ENCODE data around the gene DPT.

The DPT gene

DNA sequence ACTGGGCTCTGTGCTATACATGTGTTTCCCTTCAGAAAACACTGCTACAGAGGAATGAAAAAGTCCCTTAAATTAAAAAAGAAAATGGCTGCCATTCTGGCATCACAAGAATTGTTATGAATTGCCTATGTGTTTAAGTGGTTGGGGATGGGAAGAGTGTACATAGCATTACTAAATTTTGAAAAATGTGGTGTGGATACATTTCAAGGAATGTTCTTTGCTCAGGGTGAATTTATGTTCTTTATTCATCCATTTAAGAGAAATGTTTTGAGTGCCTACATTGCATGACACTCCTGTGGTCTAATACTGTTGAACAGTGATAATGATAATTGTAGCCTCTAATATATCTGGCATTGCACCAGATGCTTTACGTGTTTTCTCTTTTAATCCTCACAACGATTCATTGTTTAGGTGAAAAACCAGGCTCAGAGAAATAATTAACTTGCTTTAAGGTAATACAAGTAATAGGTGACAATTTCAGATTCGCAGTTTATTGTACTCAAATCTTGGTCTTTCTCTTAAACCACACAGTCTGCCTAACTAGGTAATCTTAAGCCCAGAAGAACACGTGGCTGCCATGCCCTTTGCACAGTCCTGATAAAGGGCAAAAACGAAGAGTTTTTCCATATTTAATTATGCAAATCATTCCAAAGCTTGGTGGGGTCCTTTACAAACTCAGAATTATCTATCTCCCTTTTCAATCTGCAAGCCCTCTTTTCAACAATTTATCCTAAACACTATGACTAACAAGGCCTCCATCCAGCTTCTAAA is 31.5 kb downstream of the DPT start:
- DNase-seq: no peak

DNA sequence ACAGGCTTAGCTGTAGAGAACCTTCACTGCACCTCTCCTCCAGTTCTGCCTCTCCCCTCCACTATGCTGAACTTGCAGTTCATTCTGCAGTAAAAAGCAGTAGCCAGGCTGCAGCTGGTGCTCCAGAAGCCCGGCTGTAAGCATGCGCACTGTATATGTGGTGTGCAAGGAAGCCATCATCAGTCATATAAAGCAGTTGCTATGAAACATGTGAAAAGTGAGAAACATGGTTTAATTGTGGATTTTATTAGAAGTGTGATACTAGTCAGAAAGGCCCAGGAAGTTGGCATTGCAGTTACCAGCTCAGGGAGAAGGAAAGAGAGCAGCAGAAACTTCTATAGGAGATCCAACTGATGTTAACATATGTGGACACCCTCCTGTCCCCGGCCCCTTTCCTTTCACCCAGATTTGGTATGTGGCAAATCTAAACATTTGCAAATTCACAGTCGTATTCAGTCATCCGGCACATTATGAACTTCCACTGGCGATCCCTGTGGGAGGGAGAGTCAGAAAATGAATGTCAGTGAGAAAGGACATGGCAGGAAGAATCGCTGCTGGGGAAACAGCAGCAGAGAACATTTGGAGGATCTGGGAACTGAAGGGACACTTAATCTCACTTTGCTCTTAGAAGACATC is 32.8 kb downstream of the DPT start:
- DNase-seq: no peak

DNA sequence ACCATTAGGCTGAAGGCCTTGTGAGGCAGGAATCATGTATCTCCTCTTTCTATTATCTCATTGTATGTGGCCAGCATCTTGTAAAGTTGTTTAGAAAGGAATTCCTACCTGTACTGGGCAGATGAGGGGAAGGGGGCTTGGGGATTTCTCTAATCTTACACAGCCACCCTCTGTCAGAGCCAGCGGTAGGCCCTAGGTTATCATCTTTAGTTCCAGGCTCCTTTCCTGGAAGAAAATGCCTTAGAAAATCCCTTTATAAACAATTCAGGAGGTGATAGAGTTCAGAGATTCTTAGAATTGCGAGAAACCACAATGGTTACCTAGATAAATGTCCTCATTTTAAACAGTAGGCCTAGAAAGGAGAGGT is 35.2 kb downstream of the DPT start:
- DNase-seq: no peak

DNA sequence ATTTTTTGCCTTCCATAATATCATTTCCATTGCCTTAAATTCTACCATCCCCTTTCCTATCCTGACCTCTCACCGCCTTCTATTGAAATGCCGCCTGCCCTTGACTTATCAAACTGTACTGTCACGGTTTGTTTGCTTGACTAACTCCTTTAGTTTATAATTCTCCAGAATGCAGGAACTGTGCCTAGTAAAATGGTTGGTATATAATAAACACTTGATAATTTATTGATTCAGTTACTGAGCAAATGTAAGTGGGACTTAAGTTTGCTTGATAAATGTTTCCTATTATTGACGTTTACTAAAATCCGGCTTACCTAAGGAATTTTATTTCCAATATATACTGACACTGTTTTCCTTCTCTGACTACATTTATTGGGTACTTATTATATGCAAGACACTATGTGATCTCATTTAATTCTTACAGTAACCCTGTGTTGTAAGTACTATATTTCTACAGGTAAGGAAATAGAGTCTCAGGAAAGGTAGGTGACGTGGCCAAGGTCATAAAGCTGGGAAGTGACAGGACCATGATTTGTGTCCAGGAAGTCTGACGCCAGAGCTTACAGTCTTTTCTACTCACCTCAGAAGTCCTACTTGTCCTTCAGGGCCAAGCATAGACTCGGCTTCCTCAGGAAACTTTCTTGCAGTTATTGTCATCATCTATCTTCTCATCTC is 35.7 kb downstream of the DPT start:
- no peak for DNase-seq

DNA sequence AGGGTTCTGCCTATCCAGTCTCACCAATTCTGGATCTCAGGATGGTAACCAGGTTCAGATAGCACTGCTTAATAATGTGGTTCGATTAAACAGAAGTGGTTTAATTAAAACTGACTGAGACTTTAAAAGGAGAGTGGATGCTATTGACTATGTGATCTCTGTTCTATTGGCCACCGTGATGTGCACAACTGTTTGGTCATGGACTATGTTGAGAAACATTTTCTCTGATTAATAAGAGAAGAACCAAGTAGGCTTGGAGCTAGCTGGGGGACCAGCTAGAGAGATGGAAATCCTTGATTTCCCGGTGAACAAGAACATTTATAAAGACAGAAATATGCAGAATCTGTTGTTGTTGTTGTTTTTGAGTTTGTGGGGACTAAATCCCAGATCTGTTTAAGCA is 36.5 kb downstream of the DPT start:
- no peak for DNase-seq

DNA sequence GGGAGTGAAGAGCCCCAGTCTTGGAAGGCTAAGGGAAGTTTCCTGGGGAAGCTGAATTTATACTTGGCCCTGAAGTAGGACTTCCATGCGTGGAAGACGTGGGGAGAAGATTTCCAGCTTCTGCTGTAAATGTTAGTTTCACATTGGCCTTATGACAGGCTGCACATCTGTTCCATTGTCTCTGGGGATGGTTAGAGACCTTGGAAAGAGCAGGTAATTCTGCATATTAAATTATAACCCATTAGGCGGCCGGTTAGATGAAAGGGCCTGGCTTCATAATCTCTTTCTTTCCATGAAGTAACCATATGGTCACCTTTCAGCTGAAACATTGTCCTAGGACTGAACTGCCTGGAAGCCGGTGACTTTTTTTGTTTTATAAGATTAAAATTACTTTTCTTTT is 37.5 kb downstream of the DPT start:
- no peak for DNase-seq

DNA sequence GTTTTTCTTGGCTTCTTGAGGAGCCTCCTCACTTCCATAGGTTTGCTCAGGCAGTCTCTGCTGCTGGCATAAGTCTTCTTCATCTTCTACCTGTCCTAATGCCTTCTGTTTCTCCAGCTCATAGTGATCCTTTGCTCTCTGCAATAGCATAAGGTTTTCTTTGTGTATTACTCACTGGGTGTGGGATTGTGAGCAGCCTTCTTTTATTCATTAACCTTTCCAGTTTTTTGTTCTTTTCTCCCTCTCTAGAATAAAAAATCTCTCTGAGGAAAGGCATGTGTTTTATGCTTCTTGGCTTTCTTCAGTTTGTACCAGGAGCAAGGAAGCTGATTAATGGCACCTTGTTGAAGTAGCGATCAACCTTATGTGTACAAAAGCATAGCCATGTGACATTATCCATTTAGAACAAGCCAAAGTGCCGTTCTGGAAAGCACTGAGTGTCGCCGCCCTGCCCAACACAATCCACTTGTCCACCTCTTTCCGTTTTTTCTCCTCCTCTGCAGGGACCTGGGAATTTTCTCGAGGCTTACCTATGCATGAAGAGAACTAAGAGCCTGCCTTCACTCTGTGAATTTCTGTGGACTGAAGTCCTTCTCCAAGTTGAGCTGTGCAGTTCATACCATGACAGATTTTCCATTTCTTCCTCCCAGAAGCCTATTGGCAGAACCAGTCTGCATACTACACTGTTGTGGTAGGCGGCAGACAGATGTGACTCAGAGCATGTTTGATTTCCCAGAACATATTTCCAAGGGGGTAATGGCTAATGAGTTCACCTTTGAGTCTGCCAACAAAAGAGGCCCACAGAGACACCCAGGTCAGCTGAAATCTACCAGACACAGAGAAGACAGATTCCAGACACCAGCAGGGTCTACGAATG is 39.0 kb downstream of the DPT start:
- DNase-seq: no peak

DNA sequence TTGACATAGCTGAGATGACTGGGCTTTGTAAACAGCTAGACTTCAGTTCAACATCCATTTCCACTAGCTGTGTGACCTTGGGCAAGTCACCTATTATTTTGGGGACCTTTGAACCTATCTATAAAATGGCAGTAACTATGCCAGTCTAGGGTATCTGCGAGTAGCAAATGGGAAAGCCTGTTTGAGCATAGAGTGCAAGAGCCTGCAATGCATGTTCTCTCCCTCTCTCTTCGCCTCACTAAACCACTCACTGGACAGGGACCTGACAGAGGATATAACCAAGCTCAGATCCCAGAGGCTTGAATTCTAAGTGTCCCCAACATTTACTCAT is 39.7 kb downstream of the DPT start:
- DNase-seq: no peak

DNA sequence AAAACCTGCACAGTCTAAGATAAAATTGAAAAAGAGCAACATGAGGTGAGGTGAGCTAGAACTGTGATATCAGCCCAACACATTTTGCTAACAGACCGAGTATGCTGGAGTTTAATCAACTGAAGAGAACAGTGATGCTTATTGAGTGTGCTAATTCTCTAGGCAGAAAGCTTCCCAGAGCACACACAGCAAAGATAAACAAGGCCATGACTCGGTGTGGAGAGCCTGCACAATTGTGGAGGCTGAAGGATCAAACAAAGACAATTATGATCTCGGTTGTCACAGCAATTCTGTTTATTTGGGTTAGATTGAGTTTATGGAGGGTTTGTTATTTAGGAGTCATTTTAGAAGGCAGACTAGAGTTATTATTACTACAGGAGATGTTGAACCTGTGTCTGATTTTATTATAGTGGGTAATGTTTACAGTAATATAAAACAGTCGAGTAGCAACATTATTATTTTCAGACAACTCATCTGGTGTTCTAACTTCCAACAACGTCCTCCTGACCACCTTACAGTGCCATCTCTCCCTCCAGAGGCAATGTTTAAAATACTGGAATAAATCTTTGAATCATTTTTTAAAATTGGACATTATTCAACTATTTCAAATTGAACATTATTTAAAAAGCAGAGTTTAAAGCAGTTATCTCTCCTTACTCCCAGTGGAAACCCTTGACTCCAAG is 40.2 kb downstream of the DPT start:
- DNase-seq: peak; percentile 41

DNA sequence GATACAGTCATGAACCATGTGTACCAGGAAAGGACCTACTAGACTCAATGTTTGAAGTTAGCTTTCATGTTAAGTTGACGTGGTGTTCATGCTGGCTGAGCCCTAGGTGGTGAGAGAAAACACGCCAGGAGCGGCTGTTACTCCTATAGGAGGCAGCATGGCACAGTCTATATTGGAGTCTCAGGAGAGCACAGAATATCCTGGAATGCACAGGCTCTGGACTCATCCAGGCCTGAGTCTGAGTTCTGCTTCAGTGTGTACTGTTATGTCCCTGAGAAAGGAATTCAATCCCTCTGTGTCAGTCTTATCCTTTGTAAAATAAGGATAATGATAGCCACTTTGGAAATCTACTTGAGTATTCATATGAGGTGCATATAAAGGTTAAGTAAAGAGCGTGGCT is 41.2 kb downstream of the DPT start:
- DNase-seq: no peak

DNA sequence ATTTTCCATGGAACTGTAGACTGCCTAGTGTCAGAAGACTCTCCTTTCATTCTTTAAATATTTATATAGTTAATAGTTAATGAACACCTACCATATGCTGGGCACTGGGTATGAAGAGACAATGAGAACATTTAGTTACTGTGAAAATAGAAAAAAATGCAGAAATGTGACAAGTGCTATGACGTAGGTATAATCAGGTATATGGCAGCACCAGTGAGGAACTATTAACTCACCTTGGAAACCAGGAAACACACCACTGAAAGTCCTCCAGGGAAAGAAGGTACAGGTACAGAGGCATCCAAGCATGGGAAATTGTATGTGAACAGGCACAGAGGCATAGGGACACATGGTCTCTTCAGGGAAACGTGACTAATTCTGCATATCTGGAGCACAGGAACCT is 42.3 kb downstream of the DPT start:
- DNase-seq: no peak

DNA sequence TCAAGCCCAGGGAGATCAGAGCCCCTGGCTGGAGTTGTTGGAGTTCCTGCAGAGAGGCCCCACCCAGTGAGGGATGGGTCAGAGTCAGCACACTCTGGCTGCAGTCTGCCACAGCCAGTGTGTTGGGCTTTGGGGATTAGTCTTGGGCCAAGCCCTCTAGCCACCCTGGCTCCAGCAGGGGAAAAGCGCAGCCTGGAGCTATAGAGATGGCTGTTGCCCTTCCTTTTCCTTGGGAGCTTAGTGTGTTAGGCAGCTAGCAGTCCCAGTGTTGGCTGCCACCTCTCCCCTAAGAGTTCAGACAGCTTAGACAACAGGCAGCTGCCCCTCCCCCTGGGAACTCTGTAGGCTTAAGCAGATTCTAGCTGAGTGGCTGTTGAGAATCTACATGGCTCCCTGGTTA is 45.1 kb downstream of the DPT start:
- no peak for DNase-seq

DNA sequence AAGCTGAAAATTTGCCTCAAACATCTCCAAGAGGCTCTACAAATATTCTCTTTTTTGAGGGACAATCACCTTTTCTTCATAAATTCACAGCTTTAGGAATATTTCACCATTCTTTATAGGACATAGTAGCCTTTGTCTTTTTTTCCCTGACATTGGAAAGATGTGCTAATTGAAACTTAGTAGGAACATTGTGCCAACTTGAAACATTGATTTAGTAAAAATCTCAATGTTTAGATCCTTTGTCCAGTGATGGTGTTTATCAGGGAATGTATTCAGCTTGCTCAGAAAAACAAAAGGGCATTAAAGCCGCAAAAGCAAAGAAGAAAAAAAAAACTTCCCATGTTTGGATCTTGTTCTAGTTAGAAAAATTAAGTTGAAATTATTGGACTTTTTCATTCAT is 52.1 kb downstream of the DPT start:
- peak; percentile 27 for DNase-seq

DNA sequence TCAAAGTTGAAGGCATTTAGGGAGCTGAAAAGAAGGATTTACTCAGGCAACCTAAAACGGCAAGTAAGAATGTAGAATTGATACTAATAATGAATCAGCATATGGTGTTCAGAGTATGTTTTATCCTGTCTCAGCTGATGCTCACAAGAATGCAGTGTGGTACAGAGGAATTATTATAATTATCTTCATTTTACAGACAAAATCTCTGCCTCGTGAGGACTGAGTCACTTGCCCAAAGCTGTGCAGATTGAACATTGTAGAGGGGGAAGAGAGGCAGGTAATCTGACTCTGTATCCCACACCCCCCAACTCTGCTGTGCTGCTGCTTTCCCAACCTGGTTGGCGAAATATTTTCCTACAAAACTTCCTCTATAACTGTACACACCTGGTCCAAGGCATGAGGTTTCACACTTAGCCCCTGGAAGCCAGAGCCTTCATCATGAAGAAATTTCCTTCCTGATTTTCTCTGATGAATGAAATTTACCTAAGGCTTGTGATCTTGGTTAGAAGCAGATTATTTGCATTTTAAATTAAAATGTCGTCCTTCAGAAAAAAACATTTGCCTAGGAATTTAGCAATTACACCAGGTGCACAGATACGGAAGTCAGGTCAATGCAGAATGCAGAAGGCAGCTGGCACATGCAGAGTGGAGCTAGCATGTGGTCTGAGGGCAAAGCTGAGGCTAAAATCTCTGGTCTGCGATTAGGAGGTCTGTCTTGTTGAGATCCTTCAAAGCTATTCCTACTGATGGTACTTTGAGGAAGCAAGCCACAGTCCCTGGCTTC is 52.8 kb downstream of the DPT start:
- no peak for DNase-seq

DNA sequence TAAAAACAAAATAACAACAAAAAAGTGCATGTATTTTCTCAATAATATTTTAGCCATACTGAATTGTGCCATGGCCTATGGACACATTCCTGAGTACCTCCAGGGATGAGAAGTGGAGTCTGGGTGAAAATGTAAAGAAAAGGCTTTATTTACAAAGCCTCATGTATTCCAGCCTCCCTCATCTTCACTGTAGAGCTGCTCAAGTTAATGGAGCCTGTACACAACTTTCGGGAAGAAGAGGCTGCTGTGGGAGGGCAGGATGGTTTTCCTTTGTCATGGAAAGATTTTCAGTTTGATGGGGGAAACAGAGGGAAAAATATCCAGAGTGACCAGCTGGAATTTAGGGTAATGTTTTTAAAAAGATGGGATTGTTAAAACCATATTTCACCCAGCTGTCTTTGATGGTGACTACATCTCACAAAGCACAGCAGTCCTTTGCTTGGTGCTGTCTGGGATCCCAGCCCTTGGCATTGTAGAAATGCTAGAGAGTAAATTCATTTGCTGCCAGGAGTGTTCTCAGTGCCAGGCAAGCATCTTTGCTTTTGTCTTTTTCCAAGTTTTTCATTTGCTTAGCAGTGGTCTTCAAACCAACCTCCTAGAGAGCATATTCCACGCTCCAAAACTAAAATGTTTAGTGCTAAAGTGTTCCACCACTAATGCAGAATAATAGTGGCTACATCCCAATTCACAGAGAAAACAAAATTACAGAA is 54.9 kb downstream of the DPT start:
- DNase-seq: peak; percentile 78

DNA sequence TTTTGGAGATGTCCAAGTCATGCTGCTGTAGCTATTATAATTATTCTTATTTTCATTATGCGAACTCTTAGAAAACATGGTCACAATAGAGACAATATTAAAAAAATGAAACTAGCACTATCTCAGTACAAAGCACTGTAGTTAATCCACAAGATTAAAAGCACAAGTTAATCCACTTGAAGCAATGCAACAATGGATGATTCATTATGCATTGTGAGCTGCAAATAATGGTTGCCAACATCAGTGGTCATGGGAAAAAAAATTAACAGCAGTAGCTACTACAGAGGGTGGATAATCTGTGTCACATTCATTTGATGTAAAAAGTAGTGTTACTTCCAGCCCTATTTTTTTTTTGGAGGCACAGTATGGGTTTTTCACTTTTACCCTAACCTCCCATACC is 56.7 kb downstream of the DPT start:
- DNase-seq: no peak

DNA sequence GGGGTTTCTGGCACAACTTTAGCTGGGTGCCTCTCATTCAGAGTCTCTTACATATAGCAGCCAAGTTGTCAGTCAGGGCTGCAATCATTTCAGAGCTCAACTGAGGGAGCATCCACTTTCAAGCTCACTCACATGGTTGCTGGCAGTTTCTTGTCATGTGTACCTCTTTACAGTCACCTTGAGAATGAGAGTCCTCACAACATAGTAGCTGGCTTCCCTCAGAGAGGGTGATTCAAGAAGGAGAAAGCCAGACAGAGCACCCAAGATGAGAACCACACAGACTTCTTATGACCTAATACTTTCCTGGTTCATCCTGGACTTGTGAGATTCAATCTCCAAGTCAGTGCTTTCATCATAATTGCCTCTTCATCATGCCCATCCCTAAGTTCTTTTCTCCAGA is 57.2 kb downstream of the DPT start:
- DNase-seq: no peak

DNA sequence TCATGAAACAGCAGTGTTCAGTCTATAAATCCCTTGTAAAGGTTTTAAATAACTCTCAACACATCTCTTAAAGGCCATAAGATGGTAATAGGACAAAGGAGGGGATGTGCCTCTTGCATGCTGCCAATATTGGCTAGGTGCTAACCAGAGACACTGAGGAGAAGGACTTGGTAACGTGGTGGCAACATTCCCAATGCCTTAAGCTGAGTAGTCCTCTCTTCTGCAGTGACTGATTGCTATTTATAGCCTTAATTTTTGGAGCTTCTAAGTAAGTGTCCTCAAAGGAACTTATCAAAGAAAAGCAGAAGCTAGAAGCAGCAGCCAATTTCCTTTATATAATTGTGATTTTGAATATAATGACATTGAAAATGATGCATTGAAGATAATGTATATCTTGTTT is 63.0 kb downstream of the DPT start:
- no peak for DNase-seq

DNA sequence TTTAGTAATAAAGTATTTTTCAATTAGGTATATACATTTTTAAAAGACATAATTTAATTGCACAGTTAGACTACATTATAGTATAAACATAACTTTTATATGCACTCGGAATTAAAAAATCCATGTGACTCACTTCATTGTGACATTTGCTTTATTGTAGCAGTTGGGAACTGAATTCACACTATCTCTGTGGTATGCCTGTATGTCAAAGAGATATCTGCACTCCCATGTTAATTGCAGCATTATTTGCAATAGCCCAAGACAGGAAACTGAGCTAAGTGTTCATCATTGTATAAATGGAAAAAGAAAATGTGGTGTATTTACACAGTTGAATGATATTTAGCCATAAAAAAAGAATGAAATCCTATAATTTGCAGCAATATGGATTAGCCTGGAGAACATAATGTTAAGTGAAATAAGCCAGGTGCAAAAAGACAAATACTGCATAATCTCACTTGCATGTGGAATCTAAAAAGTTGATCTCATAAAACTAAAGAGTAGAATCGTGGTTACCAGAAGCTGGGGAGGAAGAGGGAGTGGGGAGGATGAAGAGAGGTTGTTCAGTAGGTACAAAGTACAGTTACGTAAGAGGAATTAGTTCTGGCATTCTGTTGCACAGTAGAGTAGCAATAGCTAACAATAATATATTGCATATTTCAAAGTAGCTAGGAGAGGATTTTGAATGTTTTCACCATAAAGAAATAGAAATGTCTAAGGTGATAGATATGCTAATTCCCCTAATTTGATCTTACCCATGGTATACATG is 64.8 kb downstream of the DPT start:
- no peak for DNase-seq

DNA sequence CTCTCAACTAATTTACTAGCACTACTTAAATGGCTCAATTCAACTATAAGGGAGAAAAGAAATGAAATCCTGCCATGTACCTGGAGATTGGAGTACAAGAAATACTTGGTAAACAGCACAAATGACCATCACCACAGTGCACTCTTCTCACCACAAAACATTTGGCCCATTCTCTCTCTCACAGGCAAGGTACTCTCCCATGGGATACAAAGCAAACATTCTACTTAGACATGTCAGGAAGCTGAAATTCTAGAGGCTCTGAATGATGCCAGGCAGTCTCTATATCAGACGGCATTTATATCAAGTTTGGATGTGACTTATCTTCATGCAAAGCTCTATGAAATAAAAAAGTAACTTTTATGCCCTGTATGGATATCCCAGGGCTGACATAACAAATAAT is 72.5 kb downstream of the DPT start:
- DNase-seq: no peak
